ENCODE data around the gene FITM2.
"Not testable (repeated sequence)": the region's sequence is repeated elsewhere in the genome, so short reads cannot be mapped to it uniquely, and the experiment has no call there.

Gene FITM2

DNA sequence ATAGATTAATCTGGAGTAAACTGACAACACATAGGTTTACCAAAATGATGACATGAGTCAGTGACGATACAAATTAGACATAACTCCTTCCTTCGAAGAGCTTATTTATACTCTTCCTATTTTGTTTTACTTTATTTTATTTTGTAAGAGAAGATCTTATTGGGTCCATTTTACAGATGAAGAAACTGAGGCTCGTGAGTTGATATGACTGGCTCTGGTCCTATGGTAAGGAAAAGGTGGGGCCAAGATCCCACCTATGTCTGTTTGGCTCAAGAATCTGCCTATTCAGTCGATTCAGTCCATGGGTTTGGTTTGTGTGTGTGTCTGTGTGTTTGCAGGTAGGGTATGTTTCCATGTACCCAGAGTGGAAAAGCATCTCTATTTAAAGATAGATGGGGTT lies 17.4 kb upstream of the FITM2 start:
- no peak for DNase-seq

DNA sequence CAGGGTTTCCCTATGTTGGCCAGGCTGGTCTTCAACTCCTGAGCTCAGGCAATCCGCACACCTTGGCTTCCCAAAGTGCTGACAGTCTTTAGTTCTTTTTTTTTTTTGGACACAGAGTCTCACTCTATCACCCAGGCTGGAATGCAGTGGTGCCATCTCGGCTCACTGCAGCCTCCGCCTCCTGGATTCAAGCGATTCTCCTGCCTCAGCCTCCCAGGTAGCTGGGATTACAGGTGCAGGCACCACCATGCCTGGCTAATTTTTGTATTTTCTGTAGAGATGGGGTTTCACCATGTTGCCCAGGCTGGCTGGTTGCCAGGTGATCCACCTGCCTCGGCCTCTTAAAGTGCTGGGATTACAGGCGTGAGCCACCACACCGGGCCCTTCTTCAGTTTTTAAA lies 16.7 kb upstream of the FITM2 start:
- not testable (repeated sequence) for DNase-seq

DNA sequence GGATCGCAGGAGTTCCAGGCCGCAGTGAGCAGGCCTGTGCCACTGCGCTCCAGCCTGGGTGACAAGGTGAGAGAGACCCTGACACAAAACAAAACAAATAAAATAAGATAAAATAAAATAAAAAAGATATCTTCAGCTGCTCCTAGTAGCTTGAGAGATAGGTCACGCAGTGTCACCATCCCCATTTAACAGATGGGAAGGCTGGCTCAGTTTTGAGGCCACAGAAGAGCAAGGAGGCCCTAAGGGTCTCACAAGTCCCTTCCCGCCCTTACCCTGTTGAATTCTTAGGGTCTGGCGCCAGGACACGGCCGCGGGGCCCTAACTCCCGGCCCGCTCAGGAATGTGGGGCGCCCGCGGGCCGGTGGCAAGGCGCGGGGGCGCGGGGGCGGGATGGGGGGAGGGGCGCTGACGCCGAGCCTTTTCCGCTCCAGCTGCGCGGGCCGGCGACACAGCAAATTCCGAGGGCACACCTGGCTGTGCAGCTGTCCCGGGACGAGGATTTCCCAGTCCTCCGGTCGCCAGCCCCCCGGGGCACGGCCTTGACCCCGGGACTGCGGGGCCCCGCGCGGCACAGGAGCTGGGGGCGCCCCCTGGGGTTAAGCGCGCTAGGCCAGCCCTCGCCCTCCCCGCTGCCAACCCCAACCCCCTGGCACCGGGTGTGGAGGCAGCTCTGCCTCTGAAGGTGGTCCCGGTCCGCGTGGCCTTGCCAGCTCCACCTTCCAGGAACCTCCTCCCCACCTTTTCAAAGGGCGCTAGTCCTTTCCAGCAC lies 15.6 kb upstream of the FITM2 start:
- no peak for DNase-seq

DNA sequence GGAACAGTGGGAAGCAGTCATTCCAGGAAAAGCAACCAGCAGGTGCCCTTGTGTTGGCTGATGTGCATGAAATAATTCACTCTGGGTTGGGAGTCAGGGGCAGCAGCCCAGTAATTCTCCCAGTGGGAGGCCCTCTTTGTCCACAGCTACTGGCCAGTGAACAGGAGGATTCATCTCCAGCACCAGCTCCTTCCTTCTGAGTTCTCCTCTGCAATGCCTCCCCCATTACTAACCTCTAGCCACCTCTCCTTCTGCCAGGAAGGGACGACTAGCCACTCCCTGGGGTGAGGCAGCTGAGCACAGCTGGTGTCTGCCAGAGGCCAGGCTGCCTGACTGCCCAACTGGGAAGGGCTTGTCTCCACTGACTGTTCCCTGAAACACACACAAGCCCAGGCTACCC lies 13.3 kb upstream of the FITM2 start:
- DNase-seq, result no peak

DNA sequence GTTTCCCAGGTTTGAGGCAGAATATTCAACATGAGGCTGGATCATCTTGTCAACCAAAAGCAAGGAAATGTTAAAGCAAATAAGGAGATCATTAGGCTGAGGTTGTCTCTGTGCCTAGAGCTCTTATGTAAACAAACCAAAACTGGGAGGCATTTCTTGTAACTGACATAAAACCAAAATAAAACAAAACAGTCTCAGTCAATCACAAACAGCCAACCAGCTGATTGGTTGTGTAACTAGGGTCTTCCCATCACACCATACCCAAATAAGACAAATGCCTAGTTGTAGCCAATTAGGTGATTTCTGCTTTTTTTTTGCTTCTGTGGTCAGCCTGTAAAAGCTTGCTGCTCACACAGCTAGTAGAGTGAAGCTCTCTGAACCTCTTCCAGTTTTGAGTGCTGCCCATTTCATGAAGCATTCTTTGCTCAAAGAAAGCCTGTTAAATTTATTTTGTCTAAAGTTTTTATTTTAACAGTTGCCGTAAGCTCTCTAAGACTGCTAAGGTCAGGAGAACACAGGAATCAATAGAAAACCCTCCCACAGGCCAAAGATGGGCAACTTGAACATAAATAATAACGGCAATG lies 8.9 kb upstream of the FITM2 start:
- DNase-seq, result no peak

DNA sequence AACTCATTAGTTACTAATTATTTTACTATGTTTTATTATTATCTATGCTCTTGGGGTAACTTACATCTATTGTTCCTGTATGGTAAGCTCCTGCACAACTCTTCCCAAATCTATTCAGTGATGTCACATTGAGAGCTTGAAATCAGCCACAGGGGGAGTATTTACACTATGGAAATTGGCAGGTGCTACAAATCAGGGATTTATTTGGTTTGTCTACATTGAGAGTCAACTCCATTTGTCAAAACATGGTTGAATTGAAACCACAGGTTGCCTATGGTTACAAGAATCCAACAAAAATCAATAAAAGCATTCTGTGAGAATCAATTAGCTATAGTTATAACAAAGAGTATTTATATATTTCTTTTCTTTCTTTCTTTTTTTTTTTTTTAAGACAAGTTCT lies 3.9 kb upstream of the FITM2 start:
- no peak for DNase-seq

DNA sequence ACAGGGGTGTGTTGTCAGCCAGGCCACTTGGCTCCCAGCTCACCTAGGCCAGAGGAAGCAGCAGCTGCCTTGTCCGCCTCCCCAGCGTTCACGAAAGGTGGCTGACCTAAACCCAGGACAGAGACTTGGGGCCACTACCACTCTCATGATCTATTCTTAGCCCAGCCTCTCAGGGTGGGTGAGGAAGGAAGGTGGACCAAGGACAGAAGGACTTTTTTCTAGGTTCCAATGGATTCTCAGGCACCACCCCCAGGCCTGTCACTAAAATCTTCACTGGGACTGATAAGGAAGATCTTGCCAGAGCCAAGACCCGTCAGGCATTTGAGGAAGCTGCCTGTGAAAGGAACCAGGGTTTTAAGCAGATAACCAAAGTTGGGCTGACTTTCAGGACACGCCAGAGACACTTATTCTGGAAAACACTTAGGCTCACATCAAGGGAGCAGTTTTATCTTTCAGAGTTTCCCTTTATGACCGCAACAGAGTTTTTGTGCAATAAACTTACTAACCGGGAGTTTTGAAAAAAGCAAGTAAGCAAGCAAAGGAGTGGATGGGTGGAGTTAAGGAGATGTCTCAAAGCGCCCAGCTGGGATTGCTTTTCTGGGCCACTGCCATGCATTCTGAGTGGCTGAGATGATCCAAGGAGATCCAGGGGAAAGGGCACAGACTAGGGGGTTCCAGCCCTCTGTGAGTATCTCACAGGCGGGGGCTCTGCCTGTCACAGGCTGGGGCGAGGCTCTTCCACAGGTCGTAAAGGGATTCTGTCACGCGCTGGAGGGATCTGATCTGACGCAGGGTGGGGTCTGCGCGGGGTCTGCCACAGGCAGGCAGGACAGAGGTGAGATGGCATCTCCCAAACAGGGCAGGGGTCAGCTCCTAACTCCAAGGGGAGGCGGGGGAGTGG lies 989 bp downstream of the FITM2 start:
- DNase-seq, result no peak

DNA sequence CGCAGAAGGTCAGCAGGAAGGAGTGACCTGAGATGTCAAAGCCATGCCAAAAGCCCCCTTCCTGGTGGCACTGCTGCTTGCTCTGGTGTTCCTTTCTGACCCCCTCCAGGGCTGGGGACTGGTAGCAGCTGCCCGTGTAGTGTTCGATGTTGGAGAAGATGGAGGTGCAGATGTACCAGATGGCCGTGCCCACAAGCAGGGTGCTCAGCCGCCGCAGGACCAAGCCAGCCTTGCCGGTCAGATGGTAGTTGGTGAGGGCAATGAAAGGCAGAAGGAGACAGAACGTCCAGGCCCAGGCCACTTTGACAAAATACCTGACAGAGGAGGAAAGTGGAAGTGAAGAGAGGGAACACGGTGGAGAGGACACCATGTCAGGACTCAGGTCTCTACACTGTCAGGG lies 4.1 kb downstream of the FITM2 start:
- DNase-seq, result no peak

DNA sequence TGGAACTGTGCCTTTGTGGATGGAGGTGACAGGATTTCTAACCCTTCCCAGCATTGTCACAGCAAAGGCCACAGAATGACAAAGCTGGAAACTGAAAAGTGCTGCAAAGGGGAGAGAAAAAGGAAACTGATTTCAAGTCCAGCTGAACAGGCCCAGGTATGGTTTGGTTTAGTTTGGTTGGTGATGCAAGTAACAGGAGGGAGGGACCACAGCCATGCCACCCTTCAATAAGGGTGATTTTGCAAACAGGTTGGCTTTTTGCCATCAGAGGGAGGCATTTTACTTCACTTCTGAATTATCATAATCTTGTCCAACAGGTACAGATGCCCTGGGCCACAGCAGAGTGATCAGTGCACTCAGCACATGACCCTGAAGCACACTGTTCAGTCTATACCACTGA lies 6.6 kb downstream of the FITM2 start:
- no peak for DNase-seq

DNA sequence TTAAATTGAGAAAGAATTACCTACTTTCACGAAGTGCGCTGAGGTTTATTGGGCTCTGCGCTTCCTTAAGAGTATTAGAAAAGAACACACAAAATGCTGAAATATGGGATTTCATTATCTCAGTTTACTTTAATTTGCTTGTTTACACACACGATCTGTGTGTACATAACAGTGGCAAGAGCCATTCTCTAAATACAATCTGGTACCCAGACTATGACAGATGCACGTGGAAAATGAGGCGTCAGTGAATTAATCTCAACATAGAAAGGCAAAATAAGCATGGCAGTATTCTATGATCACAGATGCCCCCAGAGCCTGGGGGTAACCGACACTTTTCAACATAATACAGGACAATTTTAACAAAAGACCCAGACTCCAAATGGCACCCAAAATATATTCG lies 8.3 kb downstream of the FITM2 start:
- DNase-seq, result no peak

DNA sequence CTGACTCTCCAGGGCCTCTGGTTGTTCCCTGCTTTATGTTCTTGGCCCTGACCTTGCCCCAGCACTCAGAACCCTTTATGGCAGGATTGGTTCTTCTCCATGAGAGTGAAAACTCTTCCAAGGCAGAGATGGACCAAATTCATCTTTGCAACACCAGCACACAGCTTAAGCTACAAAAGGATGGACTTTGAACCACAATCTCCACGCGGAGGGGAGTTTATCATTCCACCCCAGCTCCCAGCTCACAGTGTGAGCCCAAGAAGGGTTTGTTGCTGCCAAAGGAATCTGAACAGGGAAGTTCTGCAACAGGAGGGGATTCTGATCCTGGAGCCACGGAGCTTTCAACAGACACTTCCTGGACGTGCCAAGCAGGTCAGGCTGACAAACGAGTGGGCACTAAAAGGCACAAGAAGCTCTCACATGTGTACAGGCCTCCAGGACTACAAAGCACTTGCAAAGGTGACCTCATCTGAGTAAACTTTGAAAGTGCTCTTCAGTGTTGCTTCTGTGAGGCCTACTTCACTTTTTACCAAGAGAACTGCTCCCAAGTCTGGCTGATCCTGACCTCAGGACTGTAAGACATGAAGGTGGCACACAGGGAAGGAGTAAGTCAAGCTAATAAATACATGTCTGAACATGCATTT lies 8.9 kb downstream of the FITM2 start:
- peak; percentile 63 for DNase-seq

DNA sequence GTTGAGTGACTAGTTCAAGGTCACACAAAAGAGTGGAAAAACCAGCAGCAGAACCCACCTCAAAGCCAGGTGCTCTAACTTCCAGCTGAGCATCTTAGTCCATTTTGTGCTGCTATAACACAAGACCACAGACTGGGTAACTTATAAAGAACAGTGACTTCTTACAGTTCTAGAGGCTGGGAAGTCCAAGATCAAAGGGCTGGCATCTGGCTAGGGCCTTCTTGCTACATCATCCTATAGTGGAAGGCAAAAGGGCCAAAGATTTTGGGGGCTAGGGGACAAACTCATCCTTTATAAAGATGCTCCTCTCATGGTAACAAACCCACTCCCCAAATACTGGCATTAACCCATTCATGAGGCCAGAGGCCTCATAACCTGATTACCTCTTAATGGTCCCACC lies 9.7 kb downstream of the FITM2 start:
- no peak for DNase-seq

DNA sequence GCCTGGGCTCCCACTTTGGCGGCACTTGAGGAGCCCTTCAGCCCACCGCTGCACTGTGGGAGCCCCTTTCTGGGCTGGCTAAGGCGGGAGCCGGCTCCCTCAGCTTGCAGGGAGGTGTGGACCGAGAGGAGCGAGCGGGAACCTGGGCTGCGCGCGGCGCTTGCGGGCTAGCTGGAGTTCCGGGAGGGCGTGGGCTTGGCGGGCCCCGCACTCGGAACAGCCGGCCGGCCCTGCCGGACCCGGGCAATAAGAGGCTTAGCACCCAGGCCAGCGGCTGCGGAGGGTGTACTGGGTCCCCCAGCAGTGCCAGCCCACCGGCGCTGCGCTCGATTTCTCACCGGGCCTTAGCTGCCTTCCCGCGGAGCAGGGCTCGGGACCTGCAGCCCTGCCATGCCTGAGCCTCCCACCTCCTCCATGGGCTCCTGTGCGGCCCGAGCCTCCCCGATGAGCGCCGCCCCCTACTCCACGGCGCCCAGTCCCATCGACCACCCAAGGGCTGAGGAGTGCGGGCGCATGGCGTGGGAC lies 11.9 kb downstream of the FITM2 start:
- not testable (repeated sequence) for DNase-seq

DNA sequence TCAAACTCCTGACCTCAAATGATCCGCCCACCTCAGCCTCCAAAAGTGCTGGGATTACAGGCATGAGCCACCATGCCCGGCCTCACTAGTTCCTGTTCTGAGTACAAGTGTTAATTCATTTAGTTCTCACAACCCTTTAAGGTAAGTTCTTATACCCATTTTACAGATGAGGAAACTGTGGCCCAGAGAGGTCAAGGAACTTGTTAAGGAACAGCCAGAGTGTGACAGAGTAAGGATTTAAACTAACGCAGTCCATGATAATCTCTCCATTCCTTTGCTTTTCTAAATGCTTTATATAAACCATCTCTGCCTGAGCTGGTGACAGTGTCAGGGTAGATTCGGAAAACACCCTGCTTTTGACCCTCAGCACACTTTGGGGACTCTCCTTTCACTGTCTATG lies 13.3 kb downstream of the FITM2 start:
- no peak for DNase-seq

DNA sequence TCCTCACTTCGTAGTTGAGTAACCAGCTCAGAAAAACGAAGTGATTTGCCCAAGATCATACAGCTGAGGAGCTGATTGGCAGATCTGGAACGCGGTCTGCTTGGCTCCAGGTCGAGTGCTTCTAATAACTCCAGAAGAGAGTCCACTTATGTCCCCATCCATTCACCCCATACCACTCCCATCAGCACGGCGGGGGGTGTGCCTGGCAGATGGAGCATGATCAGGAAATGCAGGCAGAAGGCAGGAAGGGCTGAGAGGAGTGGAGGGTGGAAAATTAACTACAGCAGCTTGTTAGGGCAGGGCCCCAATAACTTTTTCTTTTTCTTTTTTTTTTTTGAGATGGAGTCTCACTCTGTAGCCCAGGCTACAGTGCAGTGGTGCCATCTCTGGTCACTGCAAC lies 15.0 kb downstream of the FITM2 start:
- no peak for DNase-seq

DNA sequence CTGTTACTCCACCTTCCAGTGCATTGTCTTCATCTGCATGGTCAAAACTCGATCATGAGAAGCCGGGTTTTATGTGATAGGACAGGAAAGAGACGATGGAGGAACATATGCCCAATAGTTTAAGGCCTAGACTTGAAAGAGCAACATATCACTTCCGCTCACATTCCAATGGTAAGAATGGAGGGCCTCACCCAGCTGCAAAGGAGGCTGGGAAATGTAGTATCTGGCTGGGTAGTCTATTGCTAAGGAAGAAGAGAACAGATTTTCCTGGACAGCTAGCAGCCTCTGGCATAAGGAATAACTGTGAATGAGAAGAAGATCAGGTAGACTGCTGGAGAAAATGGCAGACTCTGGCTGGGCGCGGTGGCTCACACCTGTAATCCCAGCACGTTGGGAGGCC lies 19.2 kb downstream of the FITM2 start:
- no peak for DNase-seq

DNA sequence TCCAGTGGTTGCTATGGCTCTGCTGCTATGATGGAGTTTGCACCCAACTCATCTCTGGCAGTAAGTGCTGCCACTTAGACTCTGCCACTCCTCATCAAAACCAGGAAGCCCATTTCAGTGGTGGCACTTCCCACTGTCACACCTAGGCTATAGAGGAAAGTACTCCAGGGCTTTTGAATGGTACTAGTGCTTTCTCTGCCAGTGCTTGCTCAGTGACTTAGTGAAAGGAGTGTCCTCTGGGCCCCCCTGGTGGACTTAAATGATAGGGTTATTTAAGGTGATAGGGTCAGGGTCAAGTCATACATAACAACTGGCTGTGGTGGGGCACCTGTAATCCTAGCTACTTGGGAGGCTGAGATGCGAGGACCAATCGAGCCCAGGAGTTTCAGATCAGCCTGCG lies 22.8 kb downstream of the FITM2 start:
- no peak for DNase-seq

DNA sequence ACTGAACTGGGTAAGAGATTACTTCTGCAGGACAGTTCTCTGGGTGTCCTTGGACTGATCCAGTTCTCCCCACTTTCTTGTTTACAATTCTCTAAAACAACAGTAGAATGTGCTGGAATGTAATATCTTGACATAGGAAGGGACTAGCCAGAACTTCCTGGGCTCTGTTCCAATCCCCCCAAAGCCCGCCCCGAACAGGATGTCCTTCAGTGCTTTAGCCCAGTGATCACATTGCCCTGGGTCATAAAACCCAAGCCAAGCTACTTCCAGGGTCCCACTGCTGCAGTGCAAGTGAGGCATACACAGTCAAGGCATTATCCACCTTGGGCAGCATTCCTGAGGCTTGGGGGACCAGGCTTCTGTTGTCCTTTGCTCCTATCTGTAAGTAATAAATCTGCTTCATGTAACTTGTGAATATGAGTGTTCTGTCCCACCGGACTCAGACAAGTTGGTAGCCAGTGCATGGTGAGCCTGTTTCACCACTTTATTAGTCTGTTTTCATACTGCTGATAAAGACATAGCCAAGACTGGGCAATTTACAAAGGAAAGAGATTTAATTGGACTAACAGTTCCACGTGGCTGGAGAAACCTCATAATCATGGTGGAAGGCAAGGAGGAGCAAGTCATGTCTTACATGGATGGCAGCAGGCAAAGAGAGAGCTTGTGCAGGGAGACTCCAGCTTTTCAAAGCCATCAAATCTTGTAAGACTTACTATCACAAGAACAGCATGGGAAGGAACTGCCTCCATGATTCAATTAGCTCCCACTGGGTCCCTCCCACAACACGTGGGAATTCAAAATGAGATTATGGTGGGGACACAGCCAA lies 23.5 kb downstream of the FITM2 start:
- DNase-seq, result no peak

DNA sequence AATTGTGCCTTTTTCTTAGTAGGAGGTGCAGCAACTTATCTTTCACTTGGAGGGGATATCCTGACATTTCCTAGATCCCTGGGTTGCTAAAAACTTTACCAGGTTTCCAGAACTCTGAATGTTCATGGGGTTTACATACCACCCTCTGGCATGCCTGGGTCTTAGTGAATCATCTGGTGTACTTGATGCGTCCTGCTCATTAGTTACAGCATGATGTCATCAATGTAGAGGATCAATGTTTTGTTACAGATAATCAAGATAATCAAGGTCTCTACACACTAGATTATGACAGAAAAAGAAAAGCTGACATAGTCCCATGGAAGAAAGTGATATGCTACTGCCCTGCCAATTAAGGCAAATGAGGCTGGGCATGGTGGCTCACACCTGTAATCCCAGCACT lies 27.0 kb downstream of the FITM2 start:
- no peak for DNase-seq

DNA sequence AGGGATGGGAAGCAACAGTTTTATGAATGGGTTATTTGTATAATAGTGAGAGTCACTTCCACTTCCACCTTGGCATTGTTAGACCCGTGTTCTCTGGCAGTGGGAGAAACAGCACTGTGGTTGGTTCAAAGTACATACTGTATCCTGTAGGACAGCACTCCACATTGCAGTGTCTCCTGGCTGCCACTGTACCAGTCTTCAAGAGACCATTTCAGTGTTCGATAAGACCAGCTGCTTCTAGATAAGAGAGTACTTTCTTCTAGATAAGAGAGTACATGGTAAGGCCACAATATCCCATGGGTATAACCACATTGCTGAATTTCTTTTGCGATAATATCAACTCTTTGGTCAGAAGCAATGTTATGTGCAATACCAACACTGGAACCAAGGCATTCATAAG lies 28.8 kb downstream of the FITM2 start:
- no peak for DNase-seq

DNA sequence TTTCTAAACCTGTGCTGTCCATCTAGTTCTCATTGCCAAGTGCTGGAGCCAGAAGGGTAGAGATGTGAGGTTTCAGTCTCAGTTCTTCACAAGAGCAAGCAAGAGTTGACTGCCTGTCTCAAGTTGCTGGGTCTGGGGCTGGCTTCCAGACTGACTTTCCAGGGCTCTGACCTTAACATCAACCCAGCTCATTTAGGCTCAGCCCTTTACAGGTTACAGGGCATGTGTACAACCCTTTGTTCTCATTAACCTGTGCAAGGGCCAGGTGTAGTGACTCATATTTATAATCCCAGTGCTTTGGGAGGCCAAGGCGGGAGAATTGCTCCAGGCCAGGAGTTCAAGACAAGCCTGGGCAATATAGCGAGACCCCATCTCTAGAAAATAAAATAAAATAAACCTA lies 30.6 kb downstream of the FITM2 start:
- DNase-seq, result no peak

DNA sequence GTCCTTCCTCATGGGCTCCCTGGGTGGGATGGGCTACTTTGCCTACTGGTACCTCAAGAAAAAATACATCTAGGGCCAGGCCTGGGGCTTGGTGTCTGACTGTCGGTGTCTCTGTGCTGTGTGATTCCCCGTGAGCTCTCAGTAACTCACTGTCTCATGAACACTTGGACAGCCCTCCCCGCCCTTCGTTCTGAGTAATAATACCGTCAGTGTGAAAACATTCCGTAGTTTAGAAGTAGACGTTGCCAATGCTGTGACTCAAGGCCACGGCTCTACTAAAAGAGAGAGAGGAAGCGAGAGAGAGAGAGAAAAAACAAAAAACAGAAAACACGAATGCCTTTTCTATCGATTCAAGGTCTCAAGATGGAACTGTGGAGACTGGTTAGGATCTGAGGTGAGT lies 31.8 kb downstream of the FITM2 start:
- DNase-seq, result no peak

All from NCI-H2029 (cell line).